ENCODE measurements around the gene C10orf71.

The C10orf71 gene

GRCh38 chr10:49370326-49371100 lies 71.5 kb downstream of the C10orf71 start:
- TF ChIP-seq CTCF (IDR thresholded peaks at IDR 0.05; ENCODE audit: low read depth, low read length) = no peak
- no peak for DNase-seq (ENCODE audit: extremely low read depth, low read depth)

- no peak for TF ChIP-seq CTCF (IDR thresholded peaks at IDR 0.05; ENCODE audit: low read depth, low read length)
Measured at GRCh38 chr10:49371967-49372366, 73.0 kb downstream of the C10orf71 start.

GRCh38 chr10:49373361-49373760 lies 74.4 kb downstream of the C10orf71 start:
- DNase-seq (ENCODE audit: extremely low read depth, low read depth) = no peak
- no peak for TF ChIP-seq CTCF (IDR thresholded peaks at IDR 0.05; ENCODE audit: low read depth, low read length)

More at GRCh38 chr10:49371967-49372366, 73.0 kb downstream of the C10orf71 start:
- no peak for DNase-seq (ENCODE audit: extremely low read depth, low read depth)

- no peak for DNase-seq (ENCODE audit: extremely low read depth, low read depth)
- TF ChIP-seq CTCF (IDR thresholded peaks at IDR 0.05; ENCODE audit: low read depth, low read length) = no peak
Measured at GRCh38 chr10:49374740-49375139, 75.8 kb downstream of the C10orf71 start.

GRCh38 chr10:49375611-49376010 lies 76.6 kb downstream of the C10orf71 start:
- no peak for TF ChIP-seq CTCF (IDR thresholded peaks at IDR 0.05; ENCODE audit: low read depth, low read length)
- DNase-seq (ENCODE audit: extremely low read depth, low read depth) = no peak

Data from AG09319 (cell line).